Activated naive CD4-positive, alpha-beta T cell treated with anti-CD3 and anti-CD28 coated beads, Interleukin-2, amount 50 U/mL, for 24 hours (primary cell): Measurements from ENCODE around the gene IGF1R.

Source experiments
- H3K27ac Mint-ChIP-seq: one replicate; pipeline ENCODE4 v1.8.0; 2021; ENCODE audit warnings: mild to moderate bottlenecking, mixed read lengths
- H3K27me3 Mint-ChIP-seq: one replicate; pipeline ENCODE4 v1.8.0; 2021; ENCODE audit warnings: mixed read lengths
- H3K36me3 Mint-ChIP-seq: one replicate; pipeline ENCODE4 v1.8.0; 2021; ENCODE audit warnings: mixed read lengths
- H3K4me1 Mint-ChIP-seq: one replicate; pipeline ENCODE4 v1.8.0; 2021; ENCODE audit warnings: mixed read lengths
- H3K4me3 Mint-ChIP-seq: one replicate; pipeline ENCODE4 v1.8.0; 2021; ENCODE audit warnings: mild to moderate bottlenecking, mixed read lengths
- H3K9me3 Mint-ChIP-seq: one replicate; pipeline ENCODE4 v1.8.0; 2021; ENCODE audit warnings: mixed read lengths

The IGF1R gene

DNA sequence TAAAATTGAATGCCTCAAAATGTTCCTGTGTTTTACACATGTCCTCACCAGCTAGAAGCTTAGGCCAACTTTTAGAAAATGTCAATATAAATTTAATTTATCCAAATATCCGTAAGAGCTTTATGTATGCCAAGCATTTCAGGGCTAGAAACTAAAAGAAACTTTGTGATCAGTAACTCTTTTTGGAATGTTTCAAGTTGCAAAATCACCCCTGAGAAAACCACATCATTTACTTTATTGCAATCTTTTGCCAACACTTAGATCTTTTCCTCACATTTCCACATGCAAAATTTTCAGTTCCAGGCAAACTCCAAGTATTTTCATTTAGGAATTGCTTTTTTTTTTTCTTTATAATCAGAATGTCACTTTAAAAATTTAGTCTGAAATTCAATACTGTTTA, 20.1 kb upstream of the IGF1R start:
- peaks cover 3% of the 10 kb centered on the region for H3K4me1 Mint-ChIP-seq
- no peak overlapping the region for H3K4me3 Mint-ChIP-seq
- H3K27ac Mint-ChIP-seq = no peak overlapping the region
- H3K36me3 Mint-ChIP-seq = no peaks in the 10 kb centered on the region
- H3K9me3 Mint-ChIP-seq = no peaks in the 10 kb centered on the region
- peaks cover 1% of the 10 kb centered on the region for H3K27me3 Mint-ChIP-seq

DNA sequence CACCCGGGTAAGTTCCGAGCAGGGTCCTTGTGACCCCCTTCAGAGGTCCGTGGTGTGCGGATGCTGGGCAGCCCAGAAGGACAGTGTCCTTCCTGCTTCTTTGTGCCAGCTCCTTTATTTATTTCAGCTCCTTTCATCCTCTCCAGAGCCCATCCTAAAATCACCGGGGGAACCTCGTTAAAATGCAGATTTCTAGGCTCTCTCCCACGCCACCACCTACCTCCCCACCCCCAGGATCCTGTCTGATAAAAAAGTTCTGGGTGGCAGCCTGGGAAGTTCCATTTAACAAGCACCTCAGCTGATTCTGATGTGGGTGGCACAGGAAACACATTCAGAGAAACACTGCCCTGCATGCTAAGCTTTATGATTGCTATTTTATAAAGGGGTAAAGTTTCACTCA, 12.5 kb upstream of the IGF1R start:
- Mint-ChIP-seq H3K9me3 (no peaks in the 10 kb centered on the region), H3K27ac (no peak overlapping the region), H3K4me1 (peaks cover 27% of the 10 kb centered on the region), H3K36me3 (no peaks in the 10 kb centered on the region), H3K4me3 (peak overlapping the region; percentile 57), H3K27me3 (no peaks in the 10 kb centered on the region)

DNA sequence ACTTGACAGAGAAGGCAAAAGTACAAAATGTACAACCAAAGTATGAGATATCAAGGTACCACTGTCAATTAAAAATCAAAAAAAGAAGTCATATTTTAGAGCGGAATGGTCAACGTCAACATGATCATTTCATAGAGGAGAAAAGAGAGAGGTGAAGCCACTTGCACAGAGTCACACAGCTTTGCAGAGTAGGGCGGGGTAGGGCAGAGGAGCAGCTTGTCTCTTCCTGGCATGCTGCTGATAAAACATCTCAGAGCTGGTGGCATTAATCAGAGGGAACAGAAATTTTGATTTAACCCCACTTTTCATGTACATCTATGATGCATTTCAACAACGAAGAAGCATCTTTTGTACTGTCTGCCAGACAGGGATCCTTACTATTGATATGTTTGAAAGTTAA, 5.2 kb upstream of the IGF1R start:
- Mint-ChIP-seq H3K36me3 (no peaks in the 10 kb centered on the region), H3K27me3 (no peaks in the 10 kb centered on the region), H3K4me1 (peaks cover 21% of the 10 kb centered on the region), H3K9me3 (no peaks in the 10 kb centered on the region), H3K4me3 (no peak overlapping the region), H3K27ac (no peak overlapping the region)

DNA sequence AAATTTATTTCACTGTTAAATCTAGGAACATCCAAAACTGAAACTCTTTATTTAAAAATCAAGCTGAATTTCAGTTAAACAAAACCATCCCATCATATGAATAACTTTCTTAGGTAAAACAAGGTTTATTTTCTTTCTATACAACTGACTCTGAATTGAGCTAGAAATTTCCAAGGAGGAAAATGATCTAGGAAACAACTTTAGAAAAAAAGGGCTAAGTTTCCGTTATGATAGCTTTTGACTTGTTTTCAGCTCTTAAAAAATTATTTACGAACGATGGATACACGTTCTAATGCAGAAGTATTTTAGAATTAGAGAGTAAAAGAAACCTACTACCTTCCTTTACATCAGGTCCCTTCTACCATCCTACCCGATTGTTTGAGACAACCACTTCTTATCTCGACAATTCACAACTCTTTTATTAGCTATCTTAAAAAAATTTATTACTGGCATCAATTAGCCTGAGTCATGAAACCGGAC, 1.8 kb upstream of the IGF1R start:
- no peaks in the 10 kb centered on the region for H3K27me3 Mint-ChIP-seq
- H3K9me3 Mint-ChIP-seq = no peaks in the 10 kb centered on the region
- no peaks in the 10 kb centered on the region for H3K36me3 Mint-ChIP-seq

DNA sequence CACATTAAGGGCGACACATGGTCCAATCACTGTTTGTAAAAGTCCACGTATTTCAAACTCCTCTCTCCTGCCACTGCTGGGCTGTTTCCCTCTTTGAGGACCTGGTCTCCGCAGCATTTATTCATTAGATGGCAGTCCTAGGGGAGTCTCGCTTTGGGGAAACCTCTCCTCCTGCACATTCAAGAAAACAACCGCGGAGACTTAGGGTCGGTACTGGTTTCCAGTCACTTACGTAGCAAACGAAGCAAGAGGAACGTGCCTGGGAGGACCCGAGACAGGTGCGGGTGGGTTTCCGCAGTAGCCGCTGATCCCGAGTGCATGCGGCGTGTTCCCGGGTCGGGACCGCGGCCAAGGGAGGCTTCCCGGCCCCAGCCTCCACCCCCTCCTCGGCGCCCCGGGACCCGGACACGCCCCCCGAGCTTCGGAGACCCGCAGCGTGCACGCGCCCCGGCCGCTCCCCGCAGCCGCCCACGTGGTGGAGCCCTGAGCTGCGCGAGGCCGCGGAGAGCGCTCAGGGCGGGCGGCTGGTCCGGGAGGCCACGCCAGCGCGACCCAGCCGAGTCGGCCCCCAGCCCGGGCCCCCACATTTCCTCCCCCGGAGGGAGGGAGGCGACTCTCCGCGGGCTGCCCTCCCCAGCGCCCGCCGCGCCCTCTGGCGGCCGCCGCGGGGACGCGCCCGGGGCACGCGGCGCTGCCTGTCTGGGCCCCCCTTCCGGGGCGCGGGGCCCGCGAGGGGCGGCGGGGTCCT, 1.1 kb upstream of the IGF1R start:
- H3K4me3 Mint-ChIP-seq = peak overlapping the region; percentile 88
- H3K4me1 Mint-ChIP-seq = peaks cover 37% of the 10 kb centered on the region
- no peaks in the 10 kb centered on the region for H3K36me3 Mint-ChIP-seq
- no peaks in the 10 kb centered on the region for H3K9me3 Mint-ChIP-seq
- H3K27ac Mint-ChIP-seq = peak overlapping the region; percentile 86
- no peaks in the 10 kb centered on the region for H3K27me3 Mint-ChIP-seq

More for the DNA sequence above, 1.8 kb upstream of the IGF1R start:
- Mint-ChIP-seq H3K4me1 (peaks cover 31% of the 10 kb centered on the region), H3K27ac (peak overlapping the region; percentile 86), H3K4me3 (peak overlapping the region; percentile 88)

DNA sequence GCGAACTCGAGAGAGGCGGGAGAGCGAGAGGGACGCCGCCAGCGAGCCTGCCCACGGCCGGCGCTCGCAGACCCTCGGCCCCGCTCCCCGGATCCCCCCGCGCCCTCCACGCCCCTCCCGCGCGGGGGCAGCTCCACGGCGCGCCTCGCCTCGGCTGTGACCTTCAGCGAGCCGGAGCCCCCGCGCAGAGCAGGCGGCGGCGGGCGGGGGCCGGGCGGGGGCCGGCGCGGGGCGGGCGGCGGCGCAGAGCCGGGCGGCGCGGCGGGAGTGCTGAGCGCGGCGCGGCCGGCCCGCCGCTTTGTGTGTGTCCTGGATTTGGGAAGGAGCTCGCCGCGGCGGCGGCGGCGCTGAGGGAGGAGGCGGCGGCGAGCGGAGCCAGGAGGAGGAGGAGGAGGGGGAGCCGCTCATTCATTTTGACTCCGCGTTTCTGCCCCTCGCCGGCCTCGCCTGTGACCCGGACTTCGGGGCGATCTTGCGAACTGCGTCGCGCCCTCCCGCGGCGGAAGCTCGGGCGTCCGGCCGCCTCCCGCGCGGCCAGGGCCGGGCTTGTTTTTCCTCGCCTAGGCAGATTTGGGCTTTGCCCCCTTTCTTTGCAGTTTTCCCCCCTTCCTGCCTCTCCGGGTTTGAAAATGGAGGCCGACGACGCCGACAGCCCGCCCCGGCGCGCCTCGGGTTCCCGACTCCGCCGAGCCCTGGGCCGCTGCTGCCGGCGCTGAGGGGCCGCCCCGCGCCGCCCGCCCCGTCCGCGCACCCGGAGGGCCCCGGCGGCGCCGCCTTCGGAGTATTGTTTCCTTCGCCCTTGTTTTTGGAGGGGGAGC, 524 bp downstream of the IGF1R start:
- peak overlapping the region; percentile 98 for H3K27ac Mint-ChIP-seq
- no peaks in the 10 kb centered on the region for H3K9me3 Mint-ChIP-seq
- peaks cover 50% of the 10 kb centered on the region for H3K4me1 Mint-ChIP-seq
- H3K36me3 Mint-ChIP-seq = no peaks in the 10 kb centered on the region
- H3K27me3 Mint-ChIP-seq = no peaks in the 10 kb centered on the region
- H3K4me3 Mint-ChIP-seq = peak overlapping the region; percentile 93

DNA sequence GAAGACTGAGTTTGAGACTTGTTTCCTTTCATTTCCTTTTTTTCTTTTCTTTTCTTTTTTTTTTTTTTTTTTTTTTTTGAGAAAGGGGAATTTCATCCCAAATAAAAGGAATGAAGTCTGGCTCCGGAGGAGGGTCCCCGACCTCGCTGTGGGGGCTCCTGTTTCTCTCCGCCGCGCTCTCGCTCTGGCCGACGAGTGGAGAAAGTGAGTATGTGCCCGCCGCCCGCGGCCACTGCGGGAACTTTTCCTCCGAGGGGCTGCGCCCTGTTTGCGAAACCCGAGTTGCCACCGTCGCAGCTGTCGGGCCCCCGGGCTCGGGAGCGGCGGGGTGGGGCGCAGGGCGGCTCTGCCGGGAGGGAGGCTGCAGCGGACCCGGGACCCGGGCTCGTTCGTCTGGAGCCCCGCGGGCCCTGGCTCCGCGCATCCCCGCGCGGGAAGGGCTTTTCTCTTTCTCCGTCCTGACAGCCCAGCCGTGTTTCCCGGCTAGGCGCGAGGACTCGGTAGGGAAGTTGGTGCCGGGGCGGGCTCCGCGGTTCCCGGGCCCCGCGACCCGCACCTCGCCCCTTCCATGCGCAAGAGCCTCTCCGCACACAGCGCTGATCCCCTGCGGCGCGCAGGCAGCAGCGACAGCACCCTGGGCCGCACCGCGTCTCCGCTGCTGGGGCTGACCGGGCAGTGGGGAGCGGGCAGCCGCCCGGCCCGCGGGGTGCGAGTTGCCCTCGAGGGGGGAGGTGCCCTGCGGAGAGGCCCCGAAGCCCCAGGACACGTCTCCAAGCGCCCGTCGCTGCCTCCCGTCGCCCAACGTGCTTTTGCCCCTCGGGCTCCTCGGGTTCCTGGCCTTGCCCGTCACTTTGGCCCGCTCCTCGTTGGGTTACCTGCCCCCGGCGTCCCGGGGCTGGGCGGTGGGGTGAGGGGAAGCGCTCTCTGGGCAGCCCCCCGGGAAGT, 1.4 kb downstream of the IGF1R start:
- H3K27ac Mint-ChIP-seq = peak overlapping the region; percentile 97
- H3K36me3 Mint-ChIP-seq = no peaks in the 10 kb centered on the region

DNA sequence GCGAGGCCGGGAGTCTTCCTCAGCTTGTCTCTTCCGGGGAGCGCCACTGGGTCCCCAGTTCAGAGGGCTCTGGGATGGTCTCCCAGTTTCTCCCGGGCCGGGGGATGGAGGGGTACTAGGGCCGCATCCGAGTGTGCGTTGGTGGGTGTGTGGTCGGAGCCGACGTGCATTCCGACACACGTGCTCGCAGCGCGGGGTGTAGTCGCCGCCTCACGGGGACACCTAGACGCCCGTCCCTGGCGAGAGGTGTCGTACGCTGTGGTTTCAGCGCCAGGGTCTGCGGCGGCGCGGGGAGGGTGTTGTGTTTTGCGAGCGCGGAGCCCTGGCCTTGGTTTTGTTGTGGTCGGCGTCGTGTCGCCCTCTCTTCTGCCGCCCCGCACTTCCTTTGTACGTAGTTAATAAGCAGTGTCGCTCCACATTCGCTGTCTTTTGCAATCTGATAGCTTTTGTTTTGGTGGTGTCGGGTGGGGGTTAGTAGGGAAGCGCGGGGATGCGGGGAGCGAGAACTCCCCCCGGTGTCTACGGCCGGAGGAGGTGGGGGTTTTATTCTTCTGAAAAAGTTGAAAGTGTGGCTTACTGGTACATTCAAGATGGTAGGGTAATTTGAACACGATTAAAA, 2.2 kb downstream of the IGF1R start:
- Mint-ChIP-seq H3K27me3 (no peaks in the 10 kb centered on the region), H3K4me1 (peaks cover 62% of the 10 kb centered on the region), H3K36me3 (no peaks in the 10 kb centered on the region), H3K9me3 (no peaks in the 10 kb centered on the region), H3K4me3 (peak overlapping the region; percentile 95), H3K27ac (peak overlapping the region; percentile 97)

More for the DNA sequence above, 1.4 kb downstream of the IGF1R start:
- H3K9me3 Mint-ChIP-seq = no peaks in the 10 kb centered on the region
- peak overlapping the region; percentile 95 for H3K4me3 Mint-ChIP-seq
- H3K27me3 Mint-ChIP-seq = no peaks in the 10 kb centered on the region
- peaks cover 55% of the 10 kb centered on the region for H3K4me1 Mint-ChIP-seq

DNA sequence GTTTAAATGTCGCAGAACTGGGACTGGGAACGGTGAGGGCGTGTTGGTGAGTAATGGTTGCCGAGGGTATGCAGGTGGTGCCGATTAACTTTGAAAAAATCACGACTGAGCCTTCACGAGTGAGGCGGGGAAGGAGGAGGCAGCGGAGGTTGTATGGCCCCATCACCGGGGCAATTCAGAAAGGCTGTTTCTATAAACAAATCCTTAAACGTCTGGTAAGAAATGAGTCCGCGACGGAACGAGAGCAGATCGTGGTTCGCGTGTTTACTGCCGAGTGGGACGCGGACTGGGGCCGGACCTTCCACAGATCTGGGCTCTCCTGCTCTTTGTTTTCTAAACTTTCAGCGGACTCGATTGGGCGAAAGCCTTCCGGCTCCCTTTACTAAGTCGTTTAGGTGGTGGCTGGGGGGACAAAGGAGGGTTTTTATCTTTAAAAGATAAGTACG, 2.7 kb downstream of the IGF1R start:
- Mint-ChIP-seq H3K27me3 (no peaks in the 10 kb centered on the region), H3K4me3 (peak overlapping the region; percentile 95), H3K36me3 (no peaks in the 10 kb centered on the region), H3K27ac (peak overlapping the region; percentile 97), H3K9me3 (no peaks in the 10 kb centered on the region), H3K4me1 (peaks cover 63% of the 10 kb centered on the region)

DNA sequence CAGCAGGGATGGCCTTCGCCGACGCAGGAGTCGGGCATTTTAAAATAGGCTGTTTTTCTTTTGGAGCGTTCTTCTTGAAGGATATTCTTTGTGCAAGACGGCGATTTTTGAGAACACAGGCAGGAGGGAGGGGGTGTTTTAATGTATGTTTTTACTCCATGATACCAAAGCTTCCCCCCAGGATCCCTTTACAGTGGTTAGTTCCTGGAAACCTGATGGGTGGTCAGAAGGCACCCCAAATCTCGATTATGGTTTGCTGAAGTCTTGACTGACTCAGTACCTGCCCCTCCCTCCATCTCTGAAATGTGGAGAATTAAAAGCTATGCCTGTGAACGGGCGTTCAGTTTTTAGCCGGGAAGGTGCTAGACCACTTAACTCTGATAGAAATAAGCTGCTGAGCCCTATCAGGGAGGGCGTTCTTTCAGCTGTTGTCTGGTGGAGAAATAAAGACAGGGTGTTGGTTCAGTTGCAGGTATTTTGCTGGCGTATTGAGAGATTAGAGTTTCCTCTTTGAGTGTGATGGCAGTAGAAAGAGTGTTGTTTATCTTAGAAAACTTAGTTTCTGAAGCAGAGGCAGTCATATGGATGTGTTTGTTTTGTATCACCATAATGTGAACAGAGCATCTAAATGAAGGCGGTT, 3.4 kb downstream of the IGF1R start:
- Mint-ChIP-seq H3K27me3 (no peaks in the 10 kb centered on the region), H3K4me1 (peaks cover 64% of the 10 kb centered on the region), H3K9me3 (no peaks in the 10 kb centered on the region), H3K4me3 (peak overlapping the region; percentile 95), H3K27ac (peak overlapping the region; percentile 97), H3K36me3 (no peaks in the 10 kb centered on the region)

DNA sequence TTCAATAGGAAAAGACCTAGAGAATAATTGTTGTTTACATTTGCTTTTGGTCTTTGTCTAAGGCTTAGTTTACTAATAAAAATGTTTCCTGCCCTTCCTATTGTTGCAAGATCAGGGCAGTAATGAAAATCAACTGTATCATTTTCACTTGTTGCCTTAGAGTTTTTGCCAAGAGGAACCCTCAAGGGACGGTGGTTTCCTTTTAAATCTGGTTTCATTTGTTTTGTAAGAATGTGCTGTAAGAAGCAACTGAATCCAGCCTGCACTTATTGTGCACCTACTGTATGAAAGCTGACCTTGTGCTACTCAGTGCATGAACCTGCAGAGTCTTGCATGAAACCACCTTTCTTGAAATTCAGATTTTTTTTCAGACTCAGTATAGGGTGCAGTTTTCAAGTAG, 5.3 kb downstream of the IGF1R start:
- Mint-ChIP-seq H3K36me3 (no peaks in the 10 kb centered on the region), H3K27me3 (no peaks in the 10 kb centered on the region), H3K4me1 (peaks cover 81% of the 10 kb centered on the region), H3K27ac (no peak overlapping the region), H3K9me3 (no peaks in the 10 kb centered on the region), H3K4me3 (no peak overlapping the region)

DNA sequence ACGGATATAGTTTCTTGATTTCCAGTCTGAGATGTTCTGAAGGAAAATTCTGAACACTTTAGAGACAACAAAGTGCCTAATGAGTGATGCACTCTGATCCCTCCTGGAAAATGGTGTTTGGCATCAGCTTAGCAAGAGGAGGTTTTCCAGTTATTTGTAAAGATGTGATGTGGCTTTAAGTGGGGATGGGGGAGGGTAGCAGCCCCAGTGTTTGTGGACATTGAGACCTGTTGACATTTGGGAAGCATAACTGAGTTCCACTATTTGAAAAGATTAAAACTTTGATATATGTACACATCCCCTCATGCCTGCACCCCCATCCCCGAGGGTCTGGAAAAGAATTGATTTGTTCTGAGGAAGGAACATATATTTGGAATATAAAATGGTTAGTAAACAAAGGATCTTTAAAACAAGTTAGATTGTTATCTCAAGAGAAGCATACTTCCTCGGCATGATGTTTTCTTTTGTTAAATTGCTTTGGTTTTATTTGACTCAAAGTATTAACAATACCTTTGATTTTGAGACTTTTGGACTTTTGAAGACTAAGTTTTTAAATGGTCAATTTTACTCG, 6.5 kb downstream of the IGF1R start:
- no peaks in the 10 kb centered on the region for H3K36me3 Mint-ChIP-seq
- H3K27me3 Mint-ChIP-seq = no peaks in the 10 kb centered on the region
- H3K27ac Mint-ChIP-seq = peak overlapping the region; percentile 30
- H3K9me3 Mint-ChIP-seq = no peaks in the 10 kb centered on the region
- peaks cover 89% of the 10 kb centered on the region for H3K4me1 Mint-ChIP-seq
- no peak overlapping the region for H3K4me3 Mint-ChIP-seq

DNA sequence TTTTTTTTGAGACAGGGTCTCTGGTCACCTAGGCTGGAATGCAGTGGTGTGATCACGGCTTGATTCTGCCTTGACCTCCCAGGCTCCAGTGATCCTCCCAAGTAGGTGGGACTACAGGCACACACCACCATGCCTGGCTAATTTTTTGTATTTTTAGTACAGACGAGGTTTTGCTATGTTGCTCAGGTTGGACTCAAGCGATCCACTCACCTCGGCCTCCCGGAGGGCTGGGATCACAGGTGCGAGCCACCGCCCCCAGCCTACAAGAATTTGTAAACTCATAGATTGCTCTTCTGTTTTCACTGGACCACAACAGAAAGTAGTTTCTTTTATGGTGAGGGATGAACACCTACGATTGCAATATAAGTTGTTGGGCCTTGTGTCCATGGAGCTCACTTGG, 7.4 kb downstream of the IGF1R start:
- Mint-ChIP-seq H3K36me3 (no peaks in the 10 kb centered on the region), H3K4me3 (no peak overlapping the region), H3K9me3 (no peaks in the 10 kb centered on the region), H3K27me3 (no peaks in the 10 kb centered on the region), H3K27ac (no peak overlapping the region), H3K4me1 (peaks cover 90% of the 10 kb centered on the region)

DNA sequence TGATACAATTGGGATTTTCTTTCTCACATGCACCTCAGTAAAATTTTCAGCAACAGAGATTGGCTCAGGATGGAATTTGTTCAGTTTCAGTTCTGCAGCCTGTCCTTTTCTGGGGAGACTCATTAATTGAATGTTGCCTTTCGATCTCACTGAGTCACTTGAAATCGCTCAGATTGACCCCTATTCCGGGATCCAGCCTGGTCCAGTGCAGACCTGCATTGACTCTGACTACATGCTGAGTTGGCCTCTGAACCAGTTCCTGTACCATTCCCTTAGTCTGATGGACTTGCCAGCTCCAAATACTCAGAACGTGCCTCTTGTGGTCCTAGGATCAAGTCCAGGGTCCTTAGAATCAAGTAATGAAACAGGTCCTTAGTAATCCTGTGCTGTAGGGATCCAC, 9.4 kb downstream of the IGF1R start:
- peaks cover 80% of the 10 kb centered on the region for H3K4me1 Mint-ChIP-seq
- no peak overlapping the region for H3K4me3 Mint-ChIP-seq
- no peaks in the 10 kb centered on the region for H3K27me3 Mint-ChIP-seq
- H3K36me3 Mint-ChIP-seq = no peaks in the 10 kb centered on the region
- H3K9me3 Mint-ChIP-seq = no peaks in the 10 kb centered on the region
- no peak overlapping the region for H3K27ac Mint-ChIP-seq
